Esophagus muscularis mucosa (tissue), 4 donors: ENCODE results near the gene NCOA6. TPM values are rescaled to one million over a fixed set of nuclear protein-coding genes. Genes with fewer than 3 reads are reported as not detected.

Experiments
- DNase-seq: peaks from one replicate; pipeline ENCODE4 v3.0.0-alpha.2; 2017; ENCODE audit errors: extremely low spot score
- H3K27ac ChIP-seq, 4 donors: fragments of 200-600 bp; sonication (generic); replicated peaks in 1 of 4; 1 replicate in 3 of 4; 2 replicates in 1 of 4; pipeline ENCODE4 v1.5.1; 2016 to 2019; ENCODE audit warnings: mild to moderate bottlenecking in 1 of 4
- H3K27me3 ChIP-seq, 4 donors: fragments of 200-600 bp; sonication (generic); one replicate each; pipeline versions ENCODE4 v1.5.1 to v1.6.0; 2016 to 2019
- H3K36me3 ChIP-seq, 4 donors: fragments of 200-600 bp; sonication (generic); one replicate each; pipeline ENCODE4 v1.5.1; 2016 to 2019
- H3K4me1 ChIP-seq, 4 donors: fragments of 200-600 bp; sonication (generic); one replicate each; pipeline ENCODE4 v1.5.1; 2016 to 2019
- H3K4me3 ChIP-seq, 4 donors: fragments of 200-600 bp; sonication (generic); 1 replicate in 2 of 4; 2 replicates in 2 of 4; pipeline ENCODE4 v1.5.1; 2016 to 2019; ENCODE audit warnings: mild to moderate bottlenecking in 4 of 4, moderate library complexity in 1 of 4
- H3K9me3 ChIP-seq, 4 donors: fragments of 200-600 bp; sonication (generic); 1 replicate in 3 of 4; 2 replicates in 1 of 4; pipeline ENCODE4 v1.5.1; 2016 to 2019
- EP300 ChIP-seq: sonication (generic); formaldehyde crosslinking; IDR thresholded peaks from one replicate; pipeline ENCODE4 v1.6.1; 2017; ENCODE audit warnings: antibody characterized with exemption
- POLR2A ChIP-seq: fragments of 450-650 bp; IDR thresholded peaks from one replicate; pipeline ENCODE4 v1.6.1; 2017; ENCODE audit warnings: antibody characterized with exemption, moderate library complexity, mild to moderate bottlenecking, low read depth
- POLR2AphosphoS5 ChIP-seq, 2 donors: sonication (generic); formaldehyde crosslinking; IDR thresholded peaks; one replicate each; pipeline ENCODE4 v1.6.1; 2017; ENCODE audit warnings: antibody characterized with exemption in 2 of 2
- WGBS: methylation state at CpG from one replicate; pipeline ENCODE4 v1.1.5; 2018; 5-methylcytosine and 5-hydroxymethylcytosine counted together
- intact Hi-C: fragments of 100-400 bp; cut with DNase I; formaldehyde crosslinking; loops from one replicate; pipeline ENCODE4 v1.15.1; 2023
- total RNA-seq, 4 donors: library from RNA; depleted of rRNA; stranded (reverse); fragments of >200 nt; gene quantifications; one replicate each; pipeline versions ENCODE4 v1.1.0 to v1.2.1, GENCODE V29; 2016
- TF ChIP-seq, protein P1 (sequence below), 3 experiments: fragments of 200-600 bp in 2 of 3; fragments of 450-650 bp in 1 of 3; sonication (generic) in 2 of 3; IDR thresholded peaks; one replicate each; pipeline ENCODE4 v1.5.1; 2017 to 2019; ENCODE audit warnings: antibody characterized with exemption in 3 of 3, mild to moderate bottlenecking in 2 of 3, moderate library complexity in 1 of 3

NCOA6 gene
- total RNA-seq, 4 donors from 2014 or later, result 14.9 to 30.2 (median 23.3) TPM

DNA sequence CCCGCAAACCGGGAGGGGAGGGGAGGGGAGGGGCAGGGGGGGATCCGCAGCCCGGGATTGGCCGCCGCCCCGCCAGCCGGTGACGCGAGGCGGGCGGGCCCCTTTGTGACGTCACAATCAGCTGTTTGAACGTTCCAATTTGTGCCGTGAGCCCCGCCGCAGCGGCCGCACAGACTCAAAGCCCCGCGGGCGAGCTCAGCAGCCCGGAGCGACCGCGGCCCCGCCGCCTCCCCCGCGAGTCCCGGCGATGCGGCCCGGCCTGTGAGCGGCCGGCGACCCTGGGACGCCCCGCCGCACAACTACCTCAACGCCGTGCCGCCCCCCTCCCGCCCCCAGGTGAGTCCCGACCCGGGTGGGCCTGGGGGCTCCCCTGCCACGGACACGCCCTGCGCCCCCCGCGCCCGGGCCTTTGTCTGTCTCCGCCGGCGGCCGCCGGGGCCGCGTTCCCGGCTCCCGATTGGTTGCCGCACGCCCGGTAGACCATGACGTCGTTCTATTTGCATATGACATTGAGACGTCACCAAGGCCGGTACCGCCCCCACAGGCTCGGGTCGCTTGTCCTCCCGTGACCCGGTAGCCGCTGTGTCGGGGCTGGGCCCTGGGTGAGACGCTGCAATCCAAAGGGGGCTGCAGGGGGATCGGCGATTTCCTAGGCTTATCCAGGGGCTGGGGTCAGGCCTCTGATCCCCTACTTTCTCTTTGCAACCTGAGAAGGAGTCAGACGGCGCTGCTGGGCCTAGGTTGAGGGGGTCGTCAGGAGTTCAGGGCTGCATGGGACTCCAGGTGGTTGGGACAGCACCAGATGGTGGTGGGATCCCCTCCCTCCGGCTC lies 121.1 kb downstream of the NCOA6 start, which contains the start of gene TP53INP2:
TP53INP2 (plus strand) TSS at position 168 of the 831 bp plus-strand sequence. CDS start 4,396 bp downstream, outside the sequence.
- no peaks in the 10 kb centered on the region for H3K9me3 ChIP-seq
- H3K4me3 ChIP-seq, result peak within 1 kb of the TSS; percentile 69 to 97 (median 90)
- H3K4me1 ChIP-seq, result peaks cover 37 to 54% (median 48%) of the 10 kb centered on the region in 4 donors
- intact Hi-C loops, result loop anchor here (5.0 to 10.0 kb wide), 3 partner anchors 127 to 400 kb away; partner anchors contain the start of gene AHCY
- WGBS, result 0% methylated on average over 6 of the region's 82 CpGs
- DNase-seq, result peak; percentile 99
- peak within 1 kb of the TSS; percentile 98 to 100 (median 100) for H3K27ac ChIP-seq
- H3K27me3 ChIP-seq, result no peaks in the 10 kb centered on the region
- no peaks in the 10 kb centered on the region for H3K36me3 ChIP-seq
- TF ChIP-seq EP300 (peak; percentile 10), POLR2AphosphoS5 (IDR thresholded peaks at IDR 0.05) (peak; percentile 71 to 93), POLR2A (peak; percentile 57)
- TF ChIP-seq, protein P1, sequence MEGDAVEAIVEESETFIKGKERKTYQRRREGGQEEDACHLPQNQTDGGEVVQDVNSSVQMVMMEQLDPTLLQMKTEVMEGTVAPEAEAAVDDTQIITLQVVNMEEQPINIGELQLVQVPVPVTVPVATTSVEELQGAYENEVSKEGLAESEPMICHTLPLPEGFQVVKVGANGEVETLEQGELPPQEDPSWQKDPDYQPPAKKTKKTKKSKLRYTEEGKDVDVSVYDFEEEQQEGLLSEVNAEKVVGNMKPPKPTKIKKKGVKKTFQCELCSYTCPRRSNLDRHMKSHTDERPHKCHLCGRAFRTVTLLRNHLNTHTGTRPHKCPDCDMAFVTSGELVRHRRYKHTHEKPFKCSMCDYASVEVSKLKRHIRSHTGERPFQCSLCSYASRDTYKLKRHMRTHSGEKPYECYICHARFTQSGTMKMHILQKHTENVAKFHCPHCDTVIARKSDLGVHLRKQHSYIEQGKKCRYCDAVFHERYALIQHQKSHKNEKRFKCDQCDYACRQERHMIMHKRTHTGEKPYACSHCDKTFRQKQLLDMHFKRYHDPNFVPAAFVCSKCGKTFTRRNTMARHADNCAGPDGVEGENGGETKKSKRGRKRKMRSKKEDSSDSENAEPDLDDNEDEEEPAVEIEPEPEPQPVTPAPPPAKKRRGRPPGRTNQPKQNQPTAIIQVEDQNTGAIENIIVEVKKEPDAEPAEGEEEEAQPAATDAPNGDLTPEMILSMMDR (IDR thresholded peaks at IDR 0.05), result peak in 1 of 3 experiments; percentile 11

DNA sequence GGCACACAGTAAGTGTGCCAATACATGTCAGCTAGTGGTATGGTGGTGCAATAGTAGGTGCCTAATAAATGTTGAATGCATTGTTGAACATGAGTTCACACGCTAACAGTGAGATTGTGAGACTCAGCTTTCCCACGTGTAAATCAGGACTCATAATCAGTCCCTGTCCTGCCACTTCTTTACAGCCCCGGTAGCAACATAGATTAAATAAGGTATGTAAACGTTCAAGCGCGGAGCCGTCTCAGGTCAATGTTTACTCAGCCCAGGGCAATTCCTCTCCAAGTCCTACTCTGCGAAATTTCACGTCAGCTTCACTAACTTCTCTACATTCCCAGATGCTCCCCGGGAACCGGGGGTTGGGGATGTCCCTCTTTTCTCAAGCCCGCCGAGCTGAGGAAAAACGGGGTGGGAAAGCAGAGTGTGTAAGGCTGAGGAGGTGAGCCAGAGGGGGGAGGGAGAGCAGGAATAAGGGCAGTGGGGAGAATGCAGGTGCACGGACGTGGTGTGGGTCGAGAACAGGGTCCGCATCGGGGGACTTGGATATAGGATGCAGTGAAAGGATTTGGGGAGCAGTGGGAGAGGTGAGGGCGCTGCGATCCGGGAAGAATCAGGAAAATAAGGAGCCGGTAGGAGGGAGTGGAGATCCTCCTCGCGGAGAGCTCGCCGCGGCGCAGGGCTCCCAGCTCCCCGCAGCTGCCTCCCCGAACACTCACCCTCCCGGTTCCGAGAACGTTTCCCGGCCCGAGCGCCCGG lies 121.9 kb downstream of the NCOA6 start:
- TF ChIP-seq EP300, result no peak
- TF ChIP-seq POLR2AphosphoS5 (IDR thresholded peaks at IDR 0.05), result peak in 1 of 2 donors; percentile 86
- H3K4me1 ChIP-seq, result peaks cover 34 to 47% (median 41%) of the 10 kb centered on the region in 4 donors
- peak overlapping the region; percentile 69 to 97 (median 90) for H3K4me3 ChIP-seq
- no peaks in the 10 kb centered on the region for H3K27me3 ChIP-seq
- H3K27ac ChIP-seq, result peak overlapping the region; percentile 98 to 100 (median 100)
- intact Hi-C loops, result loop anchor here (10.0 kb wide), 1 partner anchor 399 kb away; the partner anchor contains the start of gene AHCY
- no peaks in the 10 kb centered on the region for H3K36me3 ChIP-seq
- no peaks in the 10 kb centered on the region for H3K9me3 ChIP-seq
- WGBS, result under 1% methylated on average over 34 of the region's 38 CpGs
- no peak for DNase-seq

DNA sequence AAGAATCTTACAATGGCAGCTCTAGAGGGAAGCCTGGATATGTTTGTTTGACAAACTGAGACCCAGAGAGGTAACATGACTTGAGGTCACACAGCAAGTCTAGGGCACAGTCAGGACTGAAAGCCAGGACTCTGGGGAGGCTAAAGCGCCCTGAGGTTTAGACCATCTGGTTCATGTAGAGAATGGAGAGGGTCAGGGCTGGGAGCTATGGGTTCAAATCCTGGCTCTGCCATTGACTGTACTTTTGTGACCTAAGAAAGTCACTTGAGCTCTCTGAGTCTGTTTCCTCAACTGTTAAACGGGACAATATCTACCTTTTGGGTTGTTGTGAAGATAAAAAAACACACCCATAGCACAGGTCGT lies 122.4 kb downstream of the NCOA6 start:
- DNase-seq, result no peak
- no peaks in the 10 kb centered on the region for H3K27me3 ChIP-seq
- TF ChIP-seq, protein P1 (IDR thresholded peaks at IDR 0.05), result no peak
- TF ChIP-seq POLR2AphosphoS5 (IDR thresholded peaks at IDR 0.05) (no peak), POLR2A (no peak), EP300 (no peak)
- no peaks in the 10 kb centered on the region for H3K9me3 ChIP-seq
- H3K36me3 ChIP-seq, result no peaks in the 10 kb centered on the region
- peak overlapping the region in 3 of 4 donors; percentile 98 to 100 (median 100) for H3K27ac ChIP-seq
- peak overlapping the region; percentile 69 to 97 (median 90) for H3K4me3 ChIP-seq
- intact Hi-C loops, result loop anchor here (10.0 kb wide), 1 partner anchor 398 kb away; the partner anchor contains the start of gene AHCY
- WGBS, result 39% methylated on average over 3 of the region's 3 CpGs
- peaks cover 30 to 41% (median 36%) of the 10 kb centered on the region in 4 donors for H3K4me1 ChIP-seq

DNA sequence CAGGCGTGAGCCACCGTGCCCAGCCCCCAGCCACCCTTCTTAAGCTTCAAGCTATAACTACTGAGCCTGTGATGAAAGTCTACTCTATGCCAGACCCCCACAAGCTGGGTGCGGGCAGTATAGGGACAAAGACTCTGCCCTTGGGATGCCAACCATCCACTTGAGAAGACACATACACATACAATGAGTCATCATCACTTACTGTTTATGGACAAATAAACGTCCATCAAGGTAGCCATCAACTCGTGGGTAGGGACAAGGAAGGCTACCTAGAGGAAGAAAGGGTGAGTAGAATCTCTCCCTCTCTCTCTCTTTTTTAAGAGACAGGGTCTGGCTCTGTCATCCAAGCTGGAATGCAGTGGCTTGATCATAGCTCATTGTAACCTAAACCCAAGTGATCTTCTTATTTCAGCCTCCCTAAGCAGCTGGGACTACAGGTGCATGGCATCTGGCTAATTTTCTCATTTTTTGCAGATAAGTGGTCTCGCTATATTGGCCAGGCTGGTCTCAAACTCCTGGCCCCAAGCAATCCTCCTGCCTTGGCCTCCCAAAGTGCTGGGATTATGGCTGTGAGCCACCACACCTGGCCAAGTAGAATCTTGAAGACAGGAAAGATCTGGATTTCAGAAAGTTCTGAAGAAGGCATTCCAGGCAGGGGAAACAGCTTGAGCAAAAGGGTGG lies 123.9 kb downstream of the NCOA6 start:
- H3K36me3 ChIP-seq, result no peaks in the 10 kb centered on the region
- TF ChIP-seq POLR2AphosphoS5 (IDR thresholded peaks at IDR 0.05), result no peak
- TF ChIP-seq, protein P1 (IDR thresholded peaks at IDR 0.05), result no peak
- TF ChIP-seq EP300, result no peak
- TF ChIP-seq POLR2A, result no peak
- no peak overlapping the region for H3K4me3 ChIP-seq
- no peak for DNase-seq
- intact Hi-C loops, result loop anchor here (10.0 kb wide), 1 partner anchor 397 kb away; the partner anchor contains the start of gene AHCY
- peaks cover 23 to 26% (median 26%) of the 10 kb centered on the region in 4 donors for H3K4me1 ChIP-seq
- 86% methylated on average over 6 of the region's 6 CpGs for WGBS
- no peaks in the 10 kb centered on the region for H3K9me3 ChIP-seq
- H3K27me3 ChIP-seq, result no peaks in the 10 kb centered on the region
- no peak overlapping the region for H3K27ac ChIP-seq
